Measurements from ENCODE around the gene DEPDC1B.
A peak's percentile ranks its signal among the peaks of the same experiment; 100 is the strongest.

- TF ChIP-seq POLR2A (IDR thresholded peaks at IDR 0.05) (no peak), CTCF (IDR thresholded peaks at IDR 0.05) (peak in 3 of 6 experiments; percentile 23 to 36 (median 34))
Observed at GRCh38 chr5:60586307-60586901, 113.6 kb downstream of the DEPDC1B start.
